HG03520 (cell line): ENCODE results near the gene SLC6A18.

ENCODE experiments used
- ATAC-seq: cut with Tn5 transposase; IDR thresholded peaks from one replicate; pipeline ENCODE4 v1.9.1; 2021; ENCODE audit warnings: mild to moderate bottlenecking, moderate library complexity; ENCODE audit not compliant: unreplicated experiment

SLC6A18 gene

GRCh38 chr5:1186351-1187233, 38.6 kb upstream of the SLC6A18 start:
- ATAC-seq, result no peak

- no peak for ATAC-seq
Measured at GRCh38 chr5:1187234-1187949, 37.8 kb upstream of the SLC6A18 start.

GRCh38 chr5:1187950-1188334, 37.2 kb upstream of the SLC6A18 start:
- no peak for ATAC-seq

- ATAC-seq, result no peak
Measured at GRCh38 chr5:1188464-1188863, 36.7 kb upstream of the SLC6A18 start.

GRCh38 chr5:1189269-1189668, 35.9 kb upstream of the SLC6A18 start:
- ATAC-seq, result no peak

GRCh38 chr5:1190278-1190677, 34.9 kb upstream of the SLC6A18 start:
- ATAC-seq, result no peak

- ATAC-seq, result no peak
Measured at GRCh38 chr5:1190837-1191239, 34.3 kb upstream of the SLC6A18 start.

GRCh38 chr5:1192971-1193590, 32.1 kb upstream of the SLC6A18 start:
- ATAC-seq, result no peak

- no peak for ATAC-seq
Measured at GRCh38 chr5:1193591-1193985, 31.6 kb upstream of the SLC6A18 start.

- ATAC-seq, result no peak
Measured at GRCh38 chr5:1194378-1194777, 30.8 kb upstream of the SLC6A18 start.

GRCh38 chr5:1195439-1195838, 29.7 kb upstream of the SLC6A18 start:
- no peak for ATAC-seq

GRCh38 chr5:1195916-1196315, 29.3 kb upstream of the SLC6A18 start:
- no peak for ATAC-seq

- no peak for ATAC-seq
Measured at GRCh38 chr5:1196562-1196961, 28.6 kb upstream of the SLC6A18 start.

GRCh38 chr5:1197876-1198666, 27.1 kb upstream of the SLC6A18 start:
- no peak for ATAC-seq

- ATAC-seq, result no peak
Measured at GRCh38 chr5:1199340-1199648, 25.9 kb upstream of the SLC6A18 start.

- no peak for ATAC-seq
Measured at GRCh38 chr5:1199649-1200494, 25.3 kb upstream of the SLC6A18 start.

GRCh38 chr5:1200495-1201326, 24.5 kb upstream of the SLC6A18 start:
- ATAC-seq, result no peak

- no peak for ATAC-seq
Measured at GRCh38 chr5:1201327-1202025, 23.7 kb upstream of the SLC6A18 start, which contains the start of gene SLC6A19. TSS of gene SLC6A19 (plus strand) at chr5:1201595. CDS start at chr5:1201651, 56 bp downstream.
